Ectodermal cell (in vitro differentiated cells): ENCODE measurements around the gene DYRK1B. TPM values are rescaled to one million over a fixed set of nuclear protein-coding genes. Genes with fewer than 3 reads are reported as not detected.
"Not testable (repeated sequence)": the region's sequence is repeated elsewhere in the genome, so short reads cannot be mapped to it uniquely, and the experiment has no call there.

Experiments used
- H3K27ac ChIP-seq: 2 replicates; pipeline ENCODE4 v1.7.0; 2013; ENCODE audit warnings: mild to moderate bottlenecking, low read depth, low read length; ENCODE audit not compliant: insufficient read depth, poor library complexity, severe bottlenecking
- H3K27me3 ChIP-seq: 2 replicates; pipeline ENCODE4 v1.7.0; 2013; ENCODE audit warnings: mild to moderate bottlenecking, low read length; ENCODE audit not compliant: insufficient read depth, control insufficient read depth, poor library complexity, severe bottlenecking
- H3K36me3 ChIP-seq: one replicate; pipeline ENCODE4 v1.7.0; 2013; ENCODE audit warnings: low read length; ENCODE audit not compliant: control insufficient read depth, insufficient read depth
- H3K4me1 ChIP-seq: one replicate; pipeline ENCODE4 v1.7.0; 2013; ENCODE audit warnings: low read length; ENCODE audit not compliant: control insufficient read depth, insufficient read depth
- H3K4me3 ChIP-seq: 2 replicates; pipeline ENCODE4 v1.7.0; 2013; ENCODE audit warnings: low read depth, low read length, control low read depth; ENCODE audit not compliant: insufficient read depth
- H3K9me3 ChIP-seq: 2 replicates; pipeline ENCODE4 v1.7.0; 2013; ENCODE audit warnings: mild to moderate bottlenecking, low read length, moderate library complexity; ENCODE audit not compliant: control insufficient read depth
- WGBS, 2 experiments: methylation state at CpG; one replicate each; pipeline ENCODE4 v1.1.7; 2013; ENCODE audit warnings: missing lambda C conversion rate in 2 of 2; 5-methylcytosine and 5-hydroxymethylcytosine counted together
- polyA plus RNA-seq, 4 experiments: library from polyadenylated mRNA; stranded (reverse); fragments of 50-300 nt; gene quantifications; one replicate each; pipeline ENCODE4 v1.2.3, GENCODE V29; 2013

Gene DYRK1B
- 56.9 TPM for polyA plus RNA-seq (2013, experiment 1 of 4)
- polyA plus RNA-seq (2013, experiment 2 of 4) = 69.8 TPM
- polyA plus RNA-seq (2013, experiment 3 of 4) = 51.2 TPM
- 57.2 TPM for polyA plus RNA-seq (2013, experiment 4 of 4)

- H3K27ac ChIP-seq = peak within 1 kb of the TSS; percentile 100
- no peaks in the 10 kb centered on the region for H3K9me3 ChIP-seq
- H3K27me3 ChIP-seq = no peaks in the 10 kb centered on the region
- H3K36me3 ChIP-seq = peaks cover 63% of the 10 kb centered on the region
- 0% methylated on average over 59 of the region's 59 CpGs for WGBS, 2 experiments
- peak within 1 kb of the TSS; percentile 91 for H3K4me3 ChIP-seq
- peaks cover 11% of the 10 kb centered on the region for H3K4me1 ChIP-seq
Measured at GRCh38 chr19:39833464-39834286, at the start of gene DYRK1B. TSS of gene DYRK1B (minus strand) at chr19:39834162. CDS start at chr19:39831867, 2,295 bp downstream.

GRCh38 chr19:39882645-39883044 is 48.7 kb upstream of the DYRK1B start:
- H3K27ac ChIP-seq, H3K4me1 ChIP-seq, H3K4me3 ChIP-seq, H3K9me3 ChIP-seq, H3K27me3 ChIP-seq, H3K36me3 ChIP-seq: not testable (repeated sequence)
- WGBS, 2 experiments = 86% methylated on average over 4 of the region's 10 CpGs

GRCh38 chr19:39881495-39882110 is 47.6 kb upstream of the DYRK1B start:
- not testable (repeated sequence) for H3K27me3 ChIP-seq, H3K4me1 ChIP-seq, H3K36me3 ChIP-seq, H3K27ac ChIP-seq, H3K9me3 ChIP-seq, H3K4me3 ChIP-seq
- WGBS, 2 experiments = 14 to 19% methylated on average over 13 of the region's 15 CpGs

DNA sequence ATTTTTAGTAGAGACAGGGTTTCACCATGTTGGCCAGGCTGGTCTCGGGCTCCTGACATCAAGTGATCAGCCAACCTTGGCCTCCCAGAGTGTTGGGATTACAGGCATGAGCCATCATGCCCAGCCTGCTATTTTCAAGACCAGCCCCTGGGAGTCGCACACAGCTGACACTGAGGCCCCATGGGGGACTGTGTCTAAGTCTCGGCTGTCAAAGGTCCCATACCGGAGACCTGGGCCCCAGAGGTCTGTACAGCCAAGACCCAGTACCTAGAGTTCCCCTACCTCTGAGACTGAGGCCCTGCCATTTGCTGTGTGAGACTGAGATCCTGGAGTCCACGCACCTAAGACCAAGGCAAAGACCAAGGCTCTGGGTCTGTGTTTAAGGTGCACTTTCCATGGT is 46.3 kb upstream of the DYRK1B start:
- not testable (repeated sequence) for H3K4me1 ChIP-seq, H3K4me3 ChIP-seq, H3K27ac ChIP-seq, H3K9me3 ChIP-seq, H3K27me3 ChIP-seq, H3K36me3 ChIP-seq
- 95 to 96% methylated on average over 4 of the region's 5 CpGs for WGBS, 2 experiments

DNA sequence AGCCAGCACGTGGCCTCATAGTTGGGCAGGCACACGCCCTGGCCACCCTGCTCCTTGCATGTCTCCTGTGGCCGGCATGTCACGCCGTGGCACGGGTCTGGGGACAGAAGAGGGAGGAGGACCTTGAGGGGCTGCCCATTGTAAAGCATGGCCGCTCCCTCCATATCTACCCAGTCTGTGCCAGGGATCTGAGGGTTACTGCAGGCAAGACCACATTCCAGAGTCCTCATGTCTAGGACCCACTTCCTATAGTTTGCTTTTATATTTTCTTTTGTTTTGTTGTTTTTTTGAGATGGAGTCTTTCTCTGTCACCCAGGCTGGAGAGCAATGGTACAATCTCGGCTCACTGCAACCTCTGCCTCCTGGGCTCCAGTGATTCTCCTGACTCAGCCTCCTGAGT is 45.8 kb upstream of the DYRK1B start:
- H3K9me3 ChIP-seq, H3K27ac ChIP-seq, H3K4me3 ChIP-seq, H3K4me1 ChIP-seq, H3K36me3 ChIP-seq, H3K27me3 ChIP-seq: not testable (repeated sequence)
- 87 to 100% methylated on average over 1 to 4 of the region's 8 CpGs for WGBS, 2 experiments

GRCh38 chr19:39878866-39879265 is 44.9 kb upstream of the DYRK1B start:
- not testable (repeated sequence) for H3K27ac ChIP-seq, H3K27me3 ChIP-seq, H3K4me1 ChIP-seq, H3K9me3 ChIP-seq, H3K4me3 ChIP-seq, H3K36me3 ChIP-seq
- 81 to 86% methylated on average over 9 of the region's 11 CpGs for WGBS, 2 experiments

DNA sequence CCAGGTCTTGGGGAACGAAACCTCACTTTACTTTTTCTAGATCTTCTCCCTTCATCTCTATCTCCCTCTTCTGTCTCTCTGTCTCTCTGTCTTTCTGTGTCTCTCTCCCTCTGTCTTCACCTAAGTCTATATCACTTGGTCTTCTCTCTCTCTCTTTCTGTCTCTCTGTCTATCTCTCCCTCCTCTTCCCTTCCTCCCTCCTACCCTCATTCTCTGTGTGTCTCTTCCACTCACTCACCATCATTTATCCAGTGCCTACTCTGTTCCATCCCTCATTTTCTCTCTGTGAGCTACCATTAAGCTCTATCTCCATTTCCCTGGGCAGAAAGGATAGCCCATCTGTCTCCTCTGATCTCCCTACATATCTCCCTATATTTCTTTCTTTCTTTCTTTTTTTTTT is 44.4 kb upstream of the DYRK1B start:
- Histone ChIP-seq H3K27me3 (no peaks in the 10 kb centered on the region), H3K27ac (no peak overlapping the region), H3K36me3 (no peaks in the 10 kb centered on the region), H3K4me1 (no peaks in the 10 kb centered on the region), H3K9me3 (no peaks in the 10 kb centered on the region), H3K4me3 (no peak overlapping the region)
- WGBS, 2 experiments = 92 to 96% methylated on average over 1 of the region's 1 CpG

DNA sequence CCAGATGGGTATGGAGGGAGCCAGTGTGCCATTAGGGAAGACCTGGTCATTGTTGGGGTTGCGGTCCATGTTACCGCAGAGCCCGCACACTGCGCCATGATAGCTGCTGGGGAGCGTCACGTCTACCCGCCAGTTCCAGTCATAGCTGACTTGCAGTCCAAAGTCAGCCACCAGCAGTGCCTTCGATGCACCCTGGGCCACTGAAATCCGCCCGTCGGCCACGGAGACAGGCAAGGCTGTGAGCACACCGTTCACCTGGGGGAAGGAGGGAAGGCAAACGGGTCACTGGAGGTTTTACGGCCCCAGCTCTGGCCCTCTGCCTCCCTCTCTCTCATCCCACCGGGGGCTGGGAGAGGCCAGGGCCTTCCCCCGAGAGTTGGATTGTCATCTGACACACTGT is 44.0 kb upstream of the DYRK1B start:
- not testable (repeated sequence) for H3K4me3 ChIP-seq, H3K36me3 ChIP-seq, H3K27me3 ChIP-seq, H3K4me1 ChIP-seq, H3K27ac ChIP-seq, H3K9me3 ChIP-seq
- WGBS, 2 experiments = 94% methylated on average over 13 of the region's 17 CpGs

DNA sequence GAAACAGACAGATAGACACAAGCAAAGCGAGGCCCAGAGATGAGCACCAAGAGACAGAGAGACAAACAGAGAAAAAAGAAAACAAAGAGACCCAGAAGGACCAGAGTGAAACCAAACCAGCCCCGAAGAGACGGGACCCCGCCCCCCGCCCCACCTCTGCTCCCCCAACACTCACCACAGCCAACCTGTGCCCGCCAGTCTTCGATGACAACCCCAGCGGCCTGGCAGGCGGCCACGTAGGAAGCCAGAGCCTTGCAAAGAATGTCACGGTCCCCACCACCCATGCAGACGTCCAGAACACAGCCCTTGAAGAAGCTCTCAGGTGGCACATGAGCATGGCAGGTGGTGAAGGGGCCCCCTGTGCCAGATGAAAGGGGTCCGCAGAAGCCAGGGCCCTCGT is 43.5 kb upstream of the DYRK1B start:
- WGBS, 2 experiments = 71 to 79% methylated on average over 6 to 8 of the region's 14 CpGs
- not testable (repeated sequence) for H3K4me3 ChIP-seq, H3K27me3 ChIP-seq, H3K9me3 ChIP-seq, H3K4me1 ChIP-seq, H3K36me3 ChIP-seq, H3K27ac ChIP-seq

DNA sequence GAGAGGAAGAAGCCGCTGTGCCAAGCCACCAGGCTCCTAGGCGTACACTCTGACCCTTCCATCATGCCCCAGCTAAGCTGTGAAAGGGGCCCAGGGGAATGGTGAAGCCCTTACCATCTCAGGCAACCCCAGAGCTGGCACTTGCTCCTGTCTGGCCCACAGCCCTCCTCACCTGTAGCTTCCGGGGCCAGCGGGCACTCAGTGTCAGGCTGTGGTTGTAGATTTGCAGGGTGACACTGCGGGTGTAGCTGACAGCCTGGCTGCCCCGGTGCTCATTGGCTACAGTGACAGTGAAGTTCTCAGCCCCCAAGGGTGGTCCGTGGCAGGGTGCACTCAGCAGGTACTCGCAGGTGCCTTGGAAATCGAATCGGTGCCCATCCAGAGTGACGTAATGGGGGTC is 42.5 kb upstream of the DYRK1B start:
- not testable (repeated sequence) for H3K27me3 ChIP-seq, H3K9me3 ChIP-seq, H3K4me3 ChIP-seq, H3K27ac ChIP-seq, H3K4me1 ChIP-seq, H3K36me3 ChIP-seq
- 100% methylated on average over 1 of the region's 11 CpGs; no CpG with 5 or more reads in 1 of the 2 experiments for WGBS, 2 experiments
